Gastrocnemius medialis (tissue), 4 donors: ENCODE results near the gene SACS.

ENCODE experiments used
- CTCF ChIP-seq, 5 experiments: fragments of 450-650 bp in 3 of 5; fragments of 200-600 bp in 2 of 5; sonication (generic) in 2 of 5; IDR thresholded peaks in 4 of 5; conservative IDR thresholded peaks in 1 of 5; 1 replicate in 4 of 5; 2 replicates in 1 of 5; pipeline ENCODE4 v1.5.1; 2016 to 2019; ENCODE audit warnings: antibody characterized with exemption in 5 of 5, mild to moderate bottlenecking in 3 of 5, moderate library complexity in 3 of 5
- POLR2A ChIP-seq, 2 donors: fragments of 450-650 bp; IDR thresholded peaks; one replicate each; pipeline ENCODE4 v1.6.1; 2017; ENCODE audit warnings: antibody characterized with exemption in 2 of 2, mild to moderate bottlenecking in 2 of 2, moderate library complexity in 2 of 2

- TF ChIP-seq CTCF (IDR thresholded peaks at IDR 0.05 in 4 of 5, conservative IDR thresholded peaks at IDR 0.05 in 1 of 5) (no peak), POLR2A (IDR thresholded peaks at IDR 0.05) (no peak)
Observed at GRCh38 chr13:23365652-23366051, 67.8 kb downstream of the SACS start.
